ENCODE data around the gene ANKRD12.

Gene ANKRD12

DNA sequence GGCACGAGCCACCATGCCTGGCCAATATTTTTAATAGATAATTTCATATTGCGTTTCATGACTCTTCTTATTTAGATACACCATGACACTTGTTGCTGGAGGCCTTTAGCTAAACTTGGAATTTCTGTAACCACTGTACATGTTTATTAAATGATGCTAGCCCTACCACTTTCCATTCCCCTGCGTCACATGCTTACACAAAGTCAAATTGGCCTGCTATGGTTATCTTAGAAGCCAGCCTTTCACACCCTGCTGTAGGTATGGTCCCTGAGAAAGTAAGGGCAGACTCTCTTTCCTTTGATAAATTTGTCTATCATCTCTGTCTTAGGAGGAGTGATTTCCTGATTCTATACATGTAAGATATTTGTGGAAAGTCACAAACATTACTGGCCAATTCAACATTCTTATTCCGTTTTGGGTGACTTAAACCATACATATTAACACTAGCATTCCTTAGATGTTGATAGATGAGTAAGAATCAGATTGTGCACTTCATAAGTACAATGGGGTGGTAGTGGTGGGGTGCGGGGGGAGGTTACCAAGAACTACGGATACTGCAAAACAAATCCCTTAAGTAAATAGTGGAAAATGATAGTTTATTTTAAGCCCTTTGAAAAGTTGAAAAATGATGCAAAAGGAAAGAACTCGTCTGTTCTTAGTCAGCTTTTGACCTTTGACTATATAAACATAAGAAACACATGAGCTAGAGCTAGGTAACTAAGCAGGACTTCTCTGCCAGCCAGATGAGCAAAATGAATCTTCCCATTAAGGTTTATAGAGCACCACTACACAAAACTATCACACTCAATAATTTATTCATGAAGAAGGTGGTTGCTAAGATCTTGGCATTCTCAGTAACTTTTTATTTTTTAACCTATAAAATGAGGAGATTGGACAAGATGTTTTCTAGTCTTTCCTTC is 42.0 kb upstream of the ANKRD12 start:
- no peak overlapping the region for H3K27ac ChIP-seq
- TF ChIP-seq, protein P1, sequence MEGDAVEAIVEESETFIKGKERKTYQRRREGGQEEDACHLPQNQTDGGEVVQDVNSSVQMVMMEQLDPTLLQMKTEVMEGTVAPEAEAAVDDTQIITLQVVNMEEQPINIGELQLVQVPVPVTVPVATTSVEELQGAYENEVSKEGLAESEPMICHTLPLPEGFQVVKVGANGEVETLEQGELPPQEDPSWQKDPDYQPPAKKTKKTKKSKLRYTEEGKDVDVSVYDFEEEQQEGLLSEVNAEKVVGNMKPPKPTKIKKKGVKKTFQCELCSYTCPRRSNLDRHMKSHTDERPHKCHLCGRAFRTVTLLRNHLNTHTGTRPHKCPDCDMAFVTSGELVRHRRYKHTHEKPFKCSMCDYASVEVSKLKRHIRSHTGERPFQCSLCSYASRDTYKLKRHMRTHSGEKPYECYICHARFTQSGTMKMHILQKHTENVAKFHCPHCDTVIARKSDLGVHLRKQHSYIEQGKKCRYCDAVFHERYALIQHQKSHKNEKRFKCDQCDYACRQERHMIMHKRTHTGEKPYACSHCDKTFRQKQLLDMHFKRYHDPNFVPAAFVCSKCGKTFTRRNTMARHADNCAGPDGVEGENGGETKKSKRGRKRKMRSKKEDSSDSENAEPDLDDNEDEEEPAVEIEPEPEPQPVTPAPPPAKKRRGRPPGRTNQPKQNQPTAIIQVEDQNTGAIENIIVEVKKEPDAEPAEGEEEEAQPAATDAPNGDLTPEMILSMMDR (IDR thresholded peaks at IDR 0.05): no peak
- TF ChIP-seq ZFX (IDR thresholded peaks at IDR 0.05; ENCODE audit: borderline replicate concordance): no peak

DNA sequence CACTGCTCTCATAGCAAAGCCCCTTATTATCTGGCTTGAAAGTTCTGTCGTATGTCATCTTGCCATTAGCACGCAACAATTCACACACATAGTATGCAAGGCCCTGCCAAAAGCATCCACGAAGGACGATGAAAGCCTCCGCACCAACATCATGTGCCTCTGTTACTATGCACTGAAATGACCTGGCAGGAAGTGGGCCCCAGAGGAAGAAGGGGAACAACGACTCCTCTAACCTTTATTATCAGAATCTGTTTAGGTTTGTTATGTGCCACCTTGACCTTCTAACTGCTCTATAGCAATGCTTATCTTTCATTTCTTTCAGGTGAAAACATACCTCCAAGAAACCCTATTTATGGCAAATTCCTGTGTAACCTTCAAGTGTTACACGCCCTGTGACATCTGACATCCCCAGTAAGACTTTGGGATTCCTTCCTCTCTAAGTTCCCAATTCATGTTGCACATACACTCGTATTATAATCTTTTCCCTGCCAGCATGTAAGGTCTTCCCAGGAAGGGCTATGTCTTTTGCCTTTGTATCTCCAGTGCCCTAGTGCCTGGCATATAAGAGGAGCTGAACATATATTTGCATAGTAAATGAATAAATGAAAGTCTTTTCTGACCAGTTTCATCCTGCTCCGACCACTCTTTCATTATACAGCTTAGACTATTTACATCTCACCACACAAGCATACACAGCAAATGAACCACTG is 41.1 kb upstream of the ANKRD12 start:
- H3K27ac ChIP-seq: no peak overlapping the region

DNA sequence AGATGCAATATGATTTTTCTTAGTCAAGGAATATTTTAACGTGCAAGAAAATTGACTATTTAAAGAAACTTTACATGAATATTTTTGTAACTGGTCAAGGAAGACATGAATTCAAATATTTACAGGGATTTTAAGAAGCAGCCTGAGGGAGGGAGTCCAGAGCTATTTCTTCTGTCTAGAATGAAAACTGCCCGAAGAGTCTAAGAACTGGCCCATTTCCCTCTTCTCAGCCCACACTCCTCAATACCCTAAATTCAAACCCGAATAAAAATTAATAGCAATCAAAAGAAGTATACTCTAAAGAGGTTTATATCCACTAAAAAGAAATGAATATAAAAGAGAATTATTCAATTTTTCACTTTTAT is 40.6 kb upstream of the ANKRD12 start:
- no peak overlapping the region for H3K27ac ChIP-seq
- TF ChIP-seq, protein P1 (IDR thresholded peaks at IDR 0.05): no peak
- TF ChIP-seq ZFX (IDR thresholded peaks at IDR 0.05; ENCODE audit: borderline replicate concordance): no peak

More for the DNA sequence above, 41.1 kb upstream of the ANKRD12 start:
- TF ChIP-seq ZFX (IDR thresholded peaks at IDR 0.05; ENCODE audit: borderline replicate concordance): no peak
- TF ChIP-seq, protein P1 (IDR thresholded peaks at IDR 0.05): no peak

DNA sequence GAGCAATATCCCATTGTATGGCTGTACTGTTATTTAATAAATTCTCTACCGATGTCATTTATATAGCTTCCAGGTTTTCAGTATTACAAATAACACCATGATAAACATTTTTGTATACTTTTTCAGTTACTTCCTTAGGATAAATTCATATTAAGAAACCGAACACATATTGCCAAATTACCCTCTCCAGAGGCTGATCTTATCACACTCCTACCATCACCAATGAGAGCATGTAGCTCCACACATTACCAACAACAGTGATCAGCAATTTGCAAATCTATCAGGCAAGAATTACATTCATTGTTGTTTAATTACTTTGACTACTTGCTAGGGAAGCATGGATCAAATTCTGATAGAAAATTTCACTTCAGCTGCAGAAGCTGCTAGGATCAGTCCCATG is 39.9 kb upstream of the ANKRD12 start:
- H3K27ac ChIP-seq: no peak overlapping the region

DNA sequence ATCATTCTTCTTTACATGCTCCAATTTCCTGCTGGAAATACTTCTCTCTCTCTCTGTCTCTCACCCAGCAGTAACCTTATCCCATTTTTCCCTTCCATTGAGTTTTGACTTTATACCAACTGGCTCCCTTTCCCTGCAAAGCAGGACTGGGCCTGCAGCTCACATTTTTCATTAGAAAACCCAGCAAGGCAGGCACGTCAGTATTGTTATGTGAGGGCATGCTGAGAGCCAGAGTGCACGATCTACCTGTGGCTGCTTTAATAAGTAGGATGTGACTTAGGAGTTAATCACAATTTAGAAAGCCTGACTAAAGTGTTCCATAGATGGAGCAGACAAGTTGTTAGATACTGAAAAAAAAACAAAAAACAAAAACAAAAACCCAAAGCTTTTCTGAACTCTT is 39.2 kb upstream of the ANKRD12 start:
- no peak overlapping the region for H3K27ac ChIP-seq
- TF ChIP-seq ZFX (IDR thresholded peaks at IDR 0.05; ENCODE audit: borderline replicate concordance): no peak
- TF ChIP-seq, protein P1 (IDR thresholded peaks at IDR 0.05): no peak

More for the DNA sequence above, 39.9 kb upstream of the ANKRD12 start:
- no peak for TF ChIP-seq ZFX (IDR thresholded peaks at IDR 0.05; ENCODE audit: borderline replicate concordance)
- TF ChIP-seq, protein P1 (IDR thresholded peaks at IDR 0.05): no peak

DNA sequence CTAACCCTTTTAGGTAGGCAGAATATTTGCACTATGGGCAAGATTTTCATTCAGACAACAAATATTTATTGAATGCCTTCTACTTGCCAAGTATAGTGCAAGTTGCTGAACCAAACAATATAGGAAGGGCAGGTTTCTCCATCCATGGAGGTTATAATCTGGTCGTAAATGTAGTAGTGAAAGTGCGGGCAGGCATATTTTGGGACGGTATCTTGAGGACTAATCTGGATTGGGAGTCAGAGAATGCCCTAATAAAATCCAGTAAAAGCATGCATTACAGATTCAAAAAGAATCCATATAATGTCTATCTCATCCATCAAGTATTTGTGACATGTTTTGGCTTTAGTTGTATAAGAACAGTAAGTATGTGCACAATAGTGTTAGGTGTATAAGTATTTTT is 35.8 kb upstream of the ANKRD12 start:
- H3K27ac ChIP-seq: no peak overlapping the region
- TF ChIP-seq ZFX (IDR thresholded peaks at IDR 0.05; ENCODE audit: borderline replicate concordance): no peak
- TF ChIP-seq, protein P1 (IDR thresholded peaks at IDR 0.05): no peak

All from 22Rv1 (cell line).